Aorta (tissue), 5 donors: ENCODE data around the gene PLAAT1. TPM values are rescaled to one million over a fixed set of nuclear protein-coding genes. Genes with fewer than 3 reads are reported as not detected.

Experiments
- ATAC-seq: fragments of 200-7000 bp; cut with Tn5 transposase; one replicate; pipeline ENCODE4 v1.9.1; 2022; ENCODE audit warnings: moderate library complexity; ENCODE audit not compliant: low FRiP score
- DNase-seq, 2 donors: peaks; one replicate each; pipeline ENCODE4 v3.0.0-alpha.2; 2020
- H3K27ac ChIP-seq, 2 donors: one replicate each; pipeline ENCODE4 v1.5.1; 2013; ENCODE audit warnings: low read length in 2 of 2, mild to moderate bottlenecking in 2 of 2, moderate library complexity in 2 of 2, control low read depth in 1 of 2, inconsistent platforms in 1 of 2, low read depth in 1 of 2
- H3K27me3 ChIP-seq, 2 donors: one replicate each; pipeline ENCODE4 v1.6.1; 2013; ENCODE audit warnings: control low read depth in 1 of 2, low read length in 1 of 2, mild to moderate bottlenecking in 1 of 2, moderate library complexity in 1 of 2; ENCODE audit not compliant: insufficient read depth in 2 of 2, control insufficient read depth in 1 of 2
- H3K36me3 ChIP-seq, 2 donors: one replicate each; pipeline ENCODE4 v1.6.1; 2013; ENCODE audit warnings: control low read depth in 1 of 2, low read length in 1 of 2, mild to moderate bottlenecking in 1 of 2; ENCODE audit not compliant: insufficient read depth in 2 of 2, control insufficient read depth in 1 of 2
- H3K4me1 ChIP-seq, 2 donors: one replicate each; pipeline ENCODE4 v1.6.1; 2013; ENCODE audit warnings: low read length in 2 of 2, control low read depth in 1 of 2, mild to moderate bottlenecking in 1 of 2, moderate library complexity in 1 of 2; ENCODE audit not compliant: insufficient read depth in 2 of 2, control insufficient read depth in 1 of 2
- H3K4me3 ChIP-seq, 2 donors: one replicate each; pipeline ENCODE4 v1.5.1; 2013; ENCODE audit warnings: low read length in 2 of 2, control low read depth in 1 of 2, mild to moderate bottlenecking in 1 of 2
- H3K9me3 ChIP-seq: one replicate; pipeline ENCODE4 v1.6.1; 2013; ENCODE audit warnings: mild to moderate bottlenecking, low read length; ENCODE audit not compliant: control insufficient read depth
- WGBS, 2 donors: extraction: QIAGEN DNeasy Blood & Tissue Kit; methylation state at CpG; one replicate each; pipeline ENCODE4 v1.1.7; 2013; 5-methylcytosine and 5-hydroxymethylcytosine counted together
- intact Hi-C, 2 donors: fragments of 100-400 bp; cut with DNase I; formaldehyde crosslinking; loops; one replicate each; pipeline versions ENCODE4 v1.14.2 to v1.15.0; 2022
- polyA plus RNA-seq, 2 donors: library from polyadenylated mRNA; stranded (reverse); fragments of 200-250 nt; gene quantifications; one replicate each; pipeline ENCODE4 v1.2.3, GENCODE V29; 2013
- total RNA-seq, 2 donors: library from RNA; stranded (reverse); fragmentation: NEBNext Ultra II Directional; extraction: Animal tissue kit (Norgen Biotek cat#: 25700); gene quantifications; one replicate each; pipeline ENCODE4 v1.2.1, GENCODE V29; 2021
- donor health status: healthy with polysubstance abuse.
- donor health status: Bipolar disorder and iron deficiency.
- donor health status: DM: no; HTN: no; CAD: no.
- donor health status: DM: no; HTN: no; CAD: no.
- donor health status: DM: yes; HTN: yes; CAD: no.

The PLAAT1 gene
- total and polyA plus RNA-seq, 4 donors, result 0.45 to 0.63 TPM; not detected in 2

DNA sequence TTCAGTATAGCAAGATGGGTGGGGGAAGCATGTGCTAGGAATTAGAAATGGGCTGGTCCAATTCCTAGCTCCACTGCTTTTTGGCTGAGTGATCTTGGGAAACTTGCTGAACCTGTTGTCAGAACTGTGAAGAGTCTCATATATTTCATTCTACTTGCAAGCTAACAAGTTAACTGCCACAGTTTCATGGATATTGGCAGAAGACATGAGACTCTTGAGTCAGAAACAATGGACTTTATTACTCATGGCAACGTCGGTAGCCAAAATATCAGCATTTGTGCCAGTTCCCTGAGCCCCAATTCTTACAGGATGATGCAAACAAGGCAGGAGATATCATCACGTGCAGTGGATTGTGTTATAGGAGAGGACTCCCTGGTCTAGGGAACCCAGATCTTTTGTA is 26.6 kb upstream of the PLAAT1 start:
- Histone ChIP-seq H3K4me3 (no peak overlapping the region), H3K36me3 (no peaks in the 10 kb centered on the region), H3K4me1 (no peaks in the 10 kb centered on the region), H3K27me3 (no peaks in the 10 kb centered on the region), H3K9me3 (peaks cover 2% of the 10 kb centered on the region), H3K27ac (no peak overlapping the region)
- ATAC-seq (no peak), DNase-seq (no peak)
- intact Hi-C loops, result no loop called here
- 70 to 73% methylated on average over 3 of the region's 3 CpGs for WGBS, 2 donors

DNA sequence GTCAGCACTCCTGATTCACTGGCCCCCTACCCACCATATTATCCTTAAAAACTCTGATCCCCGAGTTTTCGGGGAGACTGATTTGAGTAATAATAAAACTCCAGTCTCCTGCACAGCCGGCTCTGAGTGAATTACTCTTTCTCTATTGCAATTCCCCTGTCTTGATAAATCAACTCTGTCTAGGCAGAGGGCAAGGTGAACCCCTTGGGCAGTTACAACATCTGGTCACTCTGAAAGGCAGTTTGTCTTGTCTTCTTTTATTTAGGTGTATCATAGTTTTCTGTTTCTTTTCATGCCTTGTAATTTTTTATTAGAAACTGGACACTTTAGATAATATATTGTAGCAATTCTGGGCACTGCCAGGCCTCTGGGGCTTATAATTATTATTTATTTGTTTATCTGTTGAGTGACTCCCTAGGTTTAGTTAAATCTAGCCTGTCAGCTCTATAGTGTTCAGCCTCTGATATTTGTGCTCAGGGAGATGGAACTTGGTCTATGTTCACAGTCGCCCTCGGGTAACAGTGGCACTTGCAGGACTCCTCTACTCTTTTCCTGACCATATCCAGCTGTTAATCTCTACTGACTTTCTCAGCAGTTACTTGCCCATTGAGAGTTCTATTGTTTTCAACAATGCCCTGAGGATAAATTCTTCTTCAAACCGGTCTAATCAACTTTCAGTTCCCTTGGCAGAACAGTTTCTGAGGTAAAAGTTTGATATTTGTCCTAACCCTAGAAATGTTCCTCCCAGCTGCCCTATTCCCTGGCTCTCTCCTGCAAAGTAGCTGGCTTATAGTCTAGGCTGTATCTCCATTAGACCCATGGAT is 15.5 kb upstream of the PLAAT1 start:
- intact Hi-C loops, result no loop called here
- no peaks in the 10 kb centered on the region for H3K9me3 ChIP-seq
- DNase-seq, result no peak
- no peak overlapping the region for H3K27ac ChIP-seq
- no peaks in the 10 kb centered on the region for H3K36me3 ChIP-seq
- H3K4me1 ChIP-seq, result no peaks in the 10 kb centered on the region
- 70 to 71% methylated on average over 6 of the region's 6 CpGs for WGBS, 2 donors
- H3K4me3 ChIP-seq, result no peak overlapping the region
- peaks cover 0 to 2% of the 10 kb centered on the region in 2 donors for H3K27me3 ChIP-seq
- no peak for ATAC-seq

DNA sequence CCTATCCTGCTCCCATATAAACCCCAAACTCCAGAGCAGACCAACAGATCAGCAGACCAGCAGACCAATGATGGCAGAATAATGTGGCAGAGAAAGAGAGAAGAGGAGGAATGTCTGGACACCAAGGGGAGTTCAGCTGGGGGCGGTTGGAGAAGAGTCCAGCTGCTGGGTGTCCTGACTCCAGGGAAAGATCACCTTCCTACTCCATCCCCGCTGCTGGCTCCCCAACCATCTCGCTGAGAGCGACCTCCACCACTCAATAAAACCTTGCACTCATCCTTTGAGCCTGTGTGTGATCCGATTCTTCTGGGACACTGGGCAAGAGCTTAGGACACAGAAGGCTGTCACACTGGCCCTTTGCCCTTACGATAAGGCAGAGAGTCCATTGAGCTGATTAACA is 12.8 kb upstream of the PLAAT1 start:
- Histone ChIP-seq H3K4me3 (no peak overlapping the region), H3K27me3 (peaks cover 0 to 2% of the 10 kb centered on the region in 2 donors), H3K9me3 (no peaks in the 10 kb centered on the region), H3K36me3 (no peaks in the 10 kb centered on the region), H3K27ac (no peak overlapping the region), H3K4me1 (no peaks in the 10 kb centered on the region)
- WGBS, 2 donors, result 84 to 89% methylated on average over 6 of the region's 6 CpGs
- ATAC-seq, result no peak
- DNase-seq, result no peak
- intact Hi-C loops, result no loop called here

DNA sequence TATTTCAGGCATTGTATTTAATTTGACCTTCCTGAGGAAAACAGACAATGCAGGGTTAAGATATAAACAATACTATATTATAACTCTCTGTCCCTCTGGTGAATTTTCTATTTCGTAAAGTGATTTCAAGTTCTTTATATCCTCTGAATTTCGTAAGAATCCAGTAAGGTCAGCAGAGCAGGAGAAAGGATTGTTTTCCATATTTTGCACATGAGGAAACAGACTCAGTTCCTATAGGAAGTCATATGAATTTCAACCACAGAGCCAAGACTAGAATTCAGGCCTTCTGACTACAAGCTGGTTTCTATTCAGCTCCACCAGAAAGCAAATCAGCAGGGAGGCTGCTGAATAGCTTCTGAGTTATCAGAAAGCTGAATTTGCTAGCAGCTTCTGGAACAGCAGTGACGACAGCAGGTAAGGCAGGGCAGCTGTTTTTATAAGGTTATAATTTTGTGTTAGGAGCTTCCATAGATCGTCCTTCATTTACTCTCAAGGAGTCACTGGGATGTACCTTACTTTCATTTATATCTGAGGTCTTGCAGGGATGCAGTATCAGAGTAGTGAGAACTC is 11.1 kb upstream of the PLAAT1 start:
- no peak for DNase-seq
- WGBS, 2 donors, result 90 to 91% methylated on average over 4 of the region's 4 CpGs
- Histone ChIP-seq H3K27ac (no peak overlapping the region), H3K4me3 (no peak overlapping the region), H3K27me3 (peaks cover 0 to 2% of the 10 kb centered on the region in 2 donors), H3K4me1 (no peaks in the 10 kb centered on the region), H3K36me3 (no peaks in the 10 kb centered on the region), H3K9me3 (no peaks in the 10 kb centered on the region)
- intact Hi-C loops, result no loop called here
- ATAC-seq, result no peak

DNA sequence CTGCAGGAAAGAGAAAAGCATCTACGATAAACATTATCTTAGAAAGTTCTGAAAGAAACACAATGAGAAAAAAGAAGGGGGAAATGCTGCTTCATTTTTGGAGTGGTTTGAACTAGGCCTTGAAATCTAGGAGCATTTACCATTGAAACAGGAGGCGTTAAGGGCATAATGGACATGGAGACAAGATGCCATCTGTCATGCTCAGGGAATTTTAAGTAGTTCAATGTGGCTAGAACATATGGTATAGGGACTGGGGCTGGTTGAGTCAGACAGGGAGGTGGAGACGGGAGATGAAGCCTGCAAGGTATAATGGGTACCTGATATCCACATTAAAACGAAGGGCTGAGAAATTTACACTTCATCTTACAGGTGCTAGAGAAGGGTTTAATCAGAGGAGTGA is 10.4 kb upstream of the PLAAT1 start:
- 88 to 91% methylated on average over 4 of the region's 4 CpGs for WGBS, 2 donors
- Histone ChIP-seq H3K36me3 (no peaks in the 10 kb centered on the region), H3K27ac (no peak overlapping the region), H3K4me1 (no peaks in the 10 kb centered on the region), H3K4me3 (no peak overlapping the region), H3K9me3 (no peaks in the 10 kb centered on the region), H3K27me3 (peaks cover 0 to 2% of the 10 kb centered on the region in 2 donors)
- DNase-seq (no peak), ATAC-seq (no peak)
- intact Hi-C loops, result no loop called here

DNA sequence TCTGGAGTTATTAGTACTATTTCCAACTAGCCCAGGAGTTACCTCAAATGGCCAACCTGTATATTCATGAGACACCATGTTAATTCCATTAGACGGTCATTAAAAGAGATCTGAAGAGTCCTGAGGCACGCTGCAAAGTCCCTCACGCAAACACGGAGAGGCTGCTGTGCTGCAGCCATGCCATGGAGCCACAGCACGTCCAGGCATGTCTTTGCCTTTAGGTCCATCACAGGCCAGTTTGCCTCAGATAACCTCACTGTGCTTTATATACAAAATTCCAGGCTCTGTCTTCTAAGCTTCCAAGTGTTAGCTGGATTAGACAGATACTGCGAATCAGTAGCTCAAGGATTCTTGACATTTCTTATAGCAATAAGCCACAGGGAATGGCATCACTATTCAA is 9.8 kb upstream of the PLAAT1 start:
- ATAC-seq, result no peak
- intact Hi-C loops, result no loop called here

DNA sequence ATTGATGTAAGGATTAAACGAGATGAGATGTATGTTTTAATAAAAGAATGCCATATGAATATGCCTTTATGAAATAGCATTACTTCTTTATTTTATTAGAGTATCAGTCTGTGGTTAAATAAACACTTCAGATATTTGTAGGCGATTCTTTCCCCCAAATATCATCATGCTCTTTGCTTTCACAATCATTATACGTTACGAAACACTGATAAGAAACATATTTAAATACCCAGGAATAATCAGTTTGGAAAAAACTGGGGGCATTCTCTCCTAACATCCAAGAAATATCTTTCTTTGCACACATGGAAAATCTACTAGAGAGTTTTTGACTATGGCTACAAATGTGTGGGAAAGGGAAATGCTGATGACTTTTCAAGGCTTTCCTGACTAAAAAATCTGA is 4.4 kb upstream of the PLAAT1 start:
- Histone ChIP-seq H3K9me3 (no peaks in the 10 kb centered on the region), H3K27me3 (no peaks in the 10 kb centered on the region), H3K4me3 (no peak overlapping the region), H3K27ac (no peak overlapping the region), H3K36me3 (no peaks in the 10 kb centered on the region), H3K4me1 (no peaks in the 10 kb centered on the region)
- DNase-seq (no peak), ATAC-seq (no peak)
- WGBS, 2 donors, result 20 to 23% methylated on average over 4 of the region's 4 CpGs
- intact Hi-C loops, result no loop called here

More for the DNA sequence above, 9.8 kb upstream of the PLAAT1 start:
- no peak for DNase-seq
- Histone ChIP-seq H3K9me3 (no peaks in the 10 kb centered on the region), H3K4me3 (no peak overlapping the region), H3K36me3 (no peaks in the 10 kb centered on the region), H3K4me1 (no peaks in the 10 kb centered on the region), H3K27me3 (no peaks in the 10 kb centered on the region), H3K27ac (no peak overlapping the region)
- WGBS, 2 donors, result 69 to 81% methylated on average over 6 of the region's 6 CpGs

DNA sequence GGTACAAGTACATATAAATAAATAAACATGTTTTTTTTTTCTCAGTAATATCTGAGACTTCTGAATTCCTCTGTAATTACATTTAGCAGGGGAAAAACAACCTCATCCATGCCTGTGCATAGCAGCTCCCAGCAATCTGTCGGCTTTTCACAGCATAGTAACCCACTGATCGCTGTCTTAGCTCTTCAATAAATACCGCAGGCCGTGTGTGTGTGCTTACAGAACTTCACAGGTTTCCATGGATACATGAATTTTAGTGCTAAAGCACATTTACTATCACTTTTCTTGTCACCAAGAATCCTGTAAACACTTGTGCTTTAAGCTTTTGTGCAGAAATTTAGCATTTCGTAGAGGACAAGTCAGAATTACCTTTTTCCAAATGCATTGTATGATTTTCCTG is 4.0 kb upstream of the PLAAT1 start:
- intact Hi-C loops, result no loop called here

DNA sequence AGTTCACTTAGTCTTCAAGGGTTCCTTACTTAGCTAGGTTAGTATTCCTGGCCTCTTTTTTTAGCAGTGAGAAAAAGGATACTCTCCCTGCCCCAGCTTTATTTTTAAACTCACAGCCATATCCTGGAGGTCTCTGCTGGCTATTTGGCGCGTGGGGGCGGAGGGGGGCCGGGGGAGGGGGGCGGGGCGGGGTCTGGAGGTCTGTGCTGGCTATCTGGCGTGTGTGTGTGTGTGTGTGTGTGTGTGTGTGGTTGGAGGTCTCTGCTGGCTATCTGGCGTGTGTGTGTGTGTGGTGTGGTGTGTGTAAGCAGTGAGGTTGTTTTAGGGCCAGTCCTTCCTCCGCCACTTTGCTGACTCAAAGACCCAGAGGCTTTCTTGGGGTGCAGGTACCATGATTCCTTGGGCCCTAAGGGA is 579 bp upstream of the PLAAT1 start:
- 1 to 2% methylated on average over 9 of the region's 9 CpGs for WGBS, 2 donors
- H3K36me3 ChIP-seq, result no peaks in the 10 kb centered on the region
- H3K27ac ChIP-seq, result peak overlapping the region in 1 of 2 donors; percentile 40
- intact Hi-C loops, result no loop called here
- DNase-seq (no peak), ATAC-seq (peak; percentile 6)
- no peaks in the 10 kb centered on the region for H3K4me1 ChIP-seq
- peak overlapping the region; percentile 1 to 77 for H3K4me3 ChIP-seq
- H3K9me3 ChIP-seq, result no peaks in the 10 kb centered on the region
- no peaks in the 10 kb centered on the region for H3K27me3 ChIP-seq

More for the DNA sequence above, 4.0 kb upstream of the PLAAT1 start:
- Histone ChIP-seq H3K36me3 (no peaks in the 10 kb centered on the region), H3K4me1 (no peaks in the 10 kb centered on the region), H3K9me3 (no peaks in the 10 kb centered on the region), H3K27me3 (no peaks in the 10 kb centered on the region), H3K4me3 (no peak overlapping the region), H3K27ac (no peak overlapping the region)
- ATAC-seq, result no peak
- DNase-seq, result no peak
- 64 to 71% methylated on average over 5 of the region's 5 CpGs for WGBS, 2 donors
